Uterus (tissue), 4 donors: ENCODE measurements around the gene ATG4C. TPM values are rescaled to one million over a fixed set of nuclear protein-coding genes. Genes with fewer than 3 reads are reported as not detected.

Experiments
- DNase-seq, 2 donors: peaks; one replicate each; pipeline ENCODE4 v3.0.0-alpha.2; 2019 to 2020
- H3K27ac ChIP-seq, 2 donors: fragments of 200-600 bp; sonication (generic); 1 replicate in 1 of 2; 2 replicates in 1 of 2; pipeline ENCODE4 v1.5.1; 2016 to 2018
- H3K27me3 ChIP-seq, 2 donors: fragments of 200-600 bp; sonication (generic); one replicate each; pipeline ENCODE4 v1.5.1; 2018 to 2019; ENCODE audit warnings: control low read depth in 1 of 2
- H3K36me3 ChIP-seq, 2 donors: fragments of 200-600 bp; sonication (generic); one replicate each; pipeline ENCODE4 v1.5.1; 2019; ENCODE audit warnings: control low read depth in 1 of 2
- H3K4me1 ChIP-seq, 2 donors: fragments of 200-600 bp; sonication (generic); one replicate each; pipeline ENCODE4 v1.5.1; 2018 to 2019; ENCODE audit warnings: control low read depth in 1 of 2
- H3K4me3 ChIP-seq, 2 donors: fragments of 200-600 bp; sonication (generic); 1 replicate in 1 of 2; 2 replicates in 1 of 2; pipeline ENCODE4 v1.5.1; 2018 to 2019; ENCODE audit warnings: mild to moderate bottlenecking in 1 of 2
- H3K9me3 ChIP-seq, 2 donors: fragments of 200-600 bp; sonication (generic); one replicate each; pipeline ENCODE4 v1.5.1; 2019; ENCODE audit warnings: control low read depth in 1 of 2
- POLR2A ChIP-seq, 2 donors: fragments of 450-650 bp; IDR thresholded peaks; one replicate each; pipeline ENCODE4 v1.6.1; 2016; ENCODE audit warnings: antibody characterized with exemption in 2 of 2, mild to moderate bottlenecking in 1 of 2, moderate library complexity in 1 of 2
- intact Hi-C: fragments of 100-400 bp; cut with DNase I; formaldehyde crosslinking; loops from one replicate; pipeline ENCODE4 v1.15.1; 2023; ENCODE audit warnings: low total_unique reads
- total RNA-seq, 4 donors: library from RNA; depleted of rRNA in 3 of 4; stranded (reverse); fragments of >200 nt in 3 of 4; gene quantifications; one replicate each; pipeline versions ENCODE4 v1.1.0 to v1.2.4, GENCODE V29; 2014 to 2023
- TF ChIP-seq, protein P1 (sequence below), 4 experiments: fragments of 200-600 bp in 2 of 4; fragments of 450-650 bp in 2 of 4; sonication (generic) in 2 of 4; IDR thresholded peaks; one replicate each; pipeline ENCODE4 v1.5.1; 2016 to 2019; ENCODE audit warnings: antibody characterized with exemption in 4 of 4, mild to moderate bottlenecking in 2 of 4, moderate library complexity in 1 of 4
- donor health status: DM: yes; HTN: yes; CAD: no.

Gene ATG4C
- total RNA-seq, 4 donors from 2014 or later: 11.5 to 81.5 (median 50.4) TPM

- H3K4me3 ChIP-seq: no peak overlapping the region
- H3K27me3 ChIP-seq: no peaks in the 10 kb centered on the region
- DNase-seq: no peak
- no peak overlapping the region for H3K27ac ChIP-seq
- TF ChIP-seq, protein P1, sequence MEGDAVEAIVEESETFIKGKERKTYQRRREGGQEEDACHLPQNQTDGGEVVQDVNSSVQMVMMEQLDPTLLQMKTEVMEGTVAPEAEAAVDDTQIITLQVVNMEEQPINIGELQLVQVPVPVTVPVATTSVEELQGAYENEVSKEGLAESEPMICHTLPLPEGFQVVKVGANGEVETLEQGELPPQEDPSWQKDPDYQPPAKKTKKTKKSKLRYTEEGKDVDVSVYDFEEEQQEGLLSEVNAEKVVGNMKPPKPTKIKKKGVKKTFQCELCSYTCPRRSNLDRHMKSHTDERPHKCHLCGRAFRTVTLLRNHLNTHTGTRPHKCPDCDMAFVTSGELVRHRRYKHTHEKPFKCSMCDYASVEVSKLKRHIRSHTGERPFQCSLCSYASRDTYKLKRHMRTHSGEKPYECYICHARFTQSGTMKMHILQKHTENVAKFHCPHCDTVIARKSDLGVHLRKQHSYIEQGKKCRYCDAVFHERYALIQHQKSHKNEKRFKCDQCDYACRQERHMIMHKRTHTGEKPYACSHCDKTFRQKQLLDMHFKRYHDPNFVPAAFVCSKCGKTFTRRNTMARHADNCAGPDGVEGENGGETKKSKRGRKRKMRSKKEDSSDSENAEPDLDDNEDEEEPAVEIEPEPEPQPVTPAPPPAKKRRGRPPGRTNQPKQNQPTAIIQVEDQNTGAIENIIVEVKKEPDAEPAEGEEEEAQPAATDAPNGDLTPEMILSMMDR (IDR thresholded peaks at IDR 0.05): no peak
- TF ChIP-seq POLR2A (IDR thresholded peaks at IDR 0.05): no peak
- H3K9me3 ChIP-seq: no peaks in the 10 kb centered on the region
- H3K4me1 ChIP-seq: no peaks in the 10 kb centered on the region
- intact Hi-C loops: no loop called here
- no peaks in the 10 kb centered on the region for H3K36me3 ChIP-seq
These were observed 121.4 kb downstream of the ATG4C start for GRCh38 chr1:62905309-62905708.

GRCh38 chr1:62905872-62906271 lies 121.9 kb downstream of the ATG4C start:
- intact Hi-C loops: no loop called here
- H3K4me3 ChIP-seq: no peak overlapping the region
- H3K4me1 ChIP-seq: no peaks in the 10 kb centered on the region
- no peak for DNase-seq
- no peaks in the 10 kb centered on the region for H3K36me3 ChIP-seq
- H3K27ac ChIP-seq: no peak overlapping the region
- H3K27me3 ChIP-seq: no peaks in the 10 kb centered on the region
- no peak for TF ChIP-seq POLR2A (IDR thresholded peaks at IDR 0.05)
- TF ChIP-seq, protein P1 (IDR thresholded peaks at IDR 0.05): no peak
- no peaks in the 10 kb centered on the region for H3K9me3 ChIP-seq

- intact Hi-C loops: no loop called here
- no peak for DNase-seq
- no peaks in the 10 kb centered on the region for H3K27me3 ChIP-seq
- H3K4me1 ChIP-seq: no peaks in the 10 kb centered on the region
- no peak overlapping the region for H3K4me3 ChIP-seq
- H3K9me3 ChIP-seq: no peaks in the 10 kb centered on the region
- no peak for TF ChIP-seq POLR2A (IDR thresholded peaks at IDR 0.05)
- no peaks in the 10 kb centered on the region for H3K36me3 ChIP-seq
- no peak overlapping the region for H3K27ac ChIP-seq
These were observed 122.5 kb downstream of the ATG4C start for GRCh38 chr1:62906428-62906886.

GRCh38 chr1:62908168-62908695 lies 124.3 kb downstream of the ATG4C start:
- Histone ChIP-seq H3K27ac (no peak overlapping the region), H3K36me3 (no peaks in the 10 kb centered on the region), H3K4me3 (no peak overlapping the region), H3K9me3 (no peaks in the 10 kb centered on the region), H3K27me3 (no peaks in the 10 kb centered on the region), H3K4me1 (no peaks in the 10 kb centered on the region)
- intact Hi-C loops: no loop called here
- no peak for TF ChIP-seq POLR2A (IDR thresholded peaks at IDR 0.05)
- TF ChIP-seq, protein P1 (IDR thresholded peaks at IDR 0.05): no peak
- no peak for DNase-seq

- DNase-seq: no peak
- no peaks in the 10 kb centered on the region for H3K27me3 ChIP-seq
- no peaks in the 10 kb centered on the region for H3K36me3 ChIP-seq
- no peak overlapping the region for H3K27ac ChIP-seq
- H3K9me3 ChIP-seq: no peaks in the 10 kb centered on the region
- intact Hi-C loops: no loop called here
- H3K4me1 ChIP-seq: no peaks in the 10 kb centered on the region
- H3K4me3 ChIP-seq: no peak overlapping the region
- TF ChIP-seq, protein P1 (IDR thresholded peaks at IDR 0.05): no peak
- TF ChIP-seq POLR2A (IDR thresholded peaks at IDR 0.05): no peak
These were observed 128.2 kb downstream of the ATG4C start for GRCh38 chr1:62912028-62912638.

Other genes with a start within 250 kb of the ATG4C start
- gene ANGPTL3, start 186.6 kb upstream of the ATG4C start, total RNA-seq: not detected
- gene DOCK7, start 95.7 kb upstream of the ATG4C start, total RNA-seq: 100 to 1,000 TPM in 2 of 4 donors, 10 to 100 TPM in 2; 17.9 to 134 (median 77.9) TPM